Measurements from ENCODE around the gene TTC23.

TTC23 gene

DNA sequence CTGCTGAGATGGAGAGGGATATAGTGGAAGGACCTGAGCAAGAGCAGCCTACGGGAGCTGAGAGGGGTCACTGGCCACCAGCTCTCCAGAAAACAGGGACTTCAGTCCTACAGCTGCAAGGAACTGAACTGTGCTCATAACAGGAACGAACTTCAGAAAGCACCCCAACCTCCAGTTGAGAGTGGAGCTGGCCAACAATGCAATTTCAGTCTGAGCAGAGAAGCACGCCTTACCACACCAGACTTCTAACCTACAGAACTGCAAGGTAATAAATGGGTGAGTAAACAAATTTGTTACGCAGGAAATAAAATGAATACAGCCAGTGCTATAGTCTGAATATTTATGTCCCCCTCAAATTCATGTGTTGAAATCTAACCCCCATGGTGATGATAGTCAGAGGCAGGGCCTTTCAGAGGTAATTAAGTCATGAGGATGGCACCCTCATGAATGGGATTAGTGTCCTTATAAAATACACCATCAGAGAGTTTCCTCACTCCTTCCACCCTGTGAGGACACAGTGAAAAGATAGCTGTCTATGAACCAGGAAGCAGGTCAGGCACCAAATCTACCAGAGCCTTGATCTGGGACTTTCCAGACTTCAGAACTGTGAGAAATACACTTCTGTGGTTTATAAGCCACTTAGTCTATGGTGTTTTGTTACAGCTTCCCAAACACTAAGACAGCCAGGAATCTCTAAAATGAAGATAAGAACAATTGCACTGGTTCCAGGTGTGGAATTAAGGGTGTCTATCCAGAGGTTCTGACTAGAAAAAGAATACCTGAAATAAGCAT lies 85.9 kb downstream of the TTC23 start:
- DNase-seq: no peak

DNA sequence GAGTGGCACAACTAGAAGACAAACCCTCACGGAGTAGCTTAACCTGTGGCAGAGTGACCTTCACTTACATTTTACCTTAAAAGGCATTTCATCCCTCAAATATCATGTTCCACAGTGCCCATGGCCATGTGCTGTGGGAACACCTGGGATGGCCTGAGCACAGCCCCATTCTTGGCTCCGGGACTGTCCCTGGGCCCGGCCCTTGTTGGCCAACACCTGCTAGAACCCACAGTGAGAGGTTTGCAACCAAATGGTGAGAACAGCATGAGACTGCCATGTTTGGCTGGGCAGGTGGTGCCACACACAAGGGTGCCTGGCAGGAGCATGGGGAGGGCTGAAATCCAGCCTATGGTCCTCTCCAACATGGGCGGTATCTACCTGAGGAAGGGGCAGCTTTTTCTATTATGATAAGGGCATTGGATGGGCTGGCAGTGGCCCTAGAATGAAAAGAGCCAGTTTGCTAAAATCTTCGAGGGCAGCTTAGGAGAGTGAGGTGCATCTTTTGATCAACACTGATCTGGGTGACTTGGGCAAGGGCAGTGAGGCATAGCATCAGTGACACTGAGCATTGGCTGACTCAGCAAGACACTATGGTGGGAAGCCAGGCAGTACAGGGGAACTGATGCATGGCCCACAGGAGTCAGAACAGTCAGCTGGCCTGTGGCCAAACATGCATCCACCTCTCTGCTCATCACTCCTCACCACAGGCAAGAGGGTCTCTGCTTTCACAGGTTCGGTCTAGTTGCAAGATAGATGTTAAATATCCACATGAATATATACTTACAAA lies 90.6 kb downstream of the TTC23 start:
- DNase-seq: no peak

DNA sequence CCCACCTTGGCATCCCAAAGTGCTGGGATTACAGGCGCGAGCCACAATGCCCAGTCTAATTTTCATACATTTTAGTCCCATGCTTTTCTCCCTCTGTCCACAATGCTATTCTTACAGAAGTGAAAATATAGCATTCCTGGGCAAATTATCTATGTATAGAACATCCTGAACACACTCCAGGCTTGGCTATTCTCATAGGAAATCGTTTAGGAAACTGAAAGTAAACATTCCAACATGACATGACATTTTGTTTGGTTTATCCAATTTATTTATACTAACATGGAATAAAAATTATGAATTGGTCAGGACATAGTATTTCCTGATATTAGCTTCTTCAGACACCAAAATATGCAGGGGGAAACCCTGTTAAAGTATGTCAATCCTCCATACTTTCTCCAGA lies 91.9 kb downstream of the TTC23 start:
- DNase-seq: no peak

DNA sequence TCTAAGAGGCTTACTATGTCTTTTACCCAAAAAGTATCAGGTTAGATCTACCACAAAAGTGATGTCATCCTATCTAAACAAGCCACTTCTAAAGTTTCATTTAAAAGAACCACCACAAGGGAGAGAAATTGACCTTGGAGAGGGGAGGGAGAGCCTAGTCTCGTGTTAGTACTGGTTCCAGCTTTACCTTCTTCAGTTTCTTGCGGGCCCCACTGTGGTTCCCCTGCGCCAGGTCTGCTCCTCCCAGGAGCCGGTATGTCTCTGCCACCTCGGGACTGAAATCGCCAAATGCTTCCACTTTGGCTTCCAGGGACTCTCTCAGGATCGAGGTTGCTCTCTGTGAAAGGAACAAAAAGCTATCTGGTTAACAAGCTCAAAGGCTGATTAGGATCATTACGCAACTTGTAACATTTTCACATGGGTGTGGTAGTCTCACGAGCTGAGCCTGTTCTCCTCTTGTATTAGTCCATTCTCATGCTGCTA lies 93.4 kb downstream of the TTC23 start:
- no peak for DNase-seq

DNA sequence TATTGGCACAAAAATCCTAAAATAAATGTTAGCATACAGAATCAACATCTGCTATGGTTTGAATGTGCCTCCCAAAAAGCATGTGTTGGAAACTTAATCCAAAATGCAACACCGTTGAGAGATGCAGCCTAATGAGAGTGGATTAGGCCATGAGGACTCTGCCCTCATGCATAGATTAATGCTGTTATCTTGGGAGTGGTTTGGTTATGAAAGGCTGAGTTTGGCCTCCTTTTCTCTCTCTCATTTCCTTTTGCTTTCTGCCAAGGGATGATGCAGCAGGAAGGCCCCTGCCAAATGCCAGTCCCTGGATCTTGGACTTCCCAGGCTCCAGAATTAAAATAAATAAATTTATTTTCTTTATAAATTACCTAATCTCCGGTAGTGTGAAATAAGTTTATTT lies 95.1 kb downstream of the TTC23 start:
- DNase-seq: no peak

DNA sequence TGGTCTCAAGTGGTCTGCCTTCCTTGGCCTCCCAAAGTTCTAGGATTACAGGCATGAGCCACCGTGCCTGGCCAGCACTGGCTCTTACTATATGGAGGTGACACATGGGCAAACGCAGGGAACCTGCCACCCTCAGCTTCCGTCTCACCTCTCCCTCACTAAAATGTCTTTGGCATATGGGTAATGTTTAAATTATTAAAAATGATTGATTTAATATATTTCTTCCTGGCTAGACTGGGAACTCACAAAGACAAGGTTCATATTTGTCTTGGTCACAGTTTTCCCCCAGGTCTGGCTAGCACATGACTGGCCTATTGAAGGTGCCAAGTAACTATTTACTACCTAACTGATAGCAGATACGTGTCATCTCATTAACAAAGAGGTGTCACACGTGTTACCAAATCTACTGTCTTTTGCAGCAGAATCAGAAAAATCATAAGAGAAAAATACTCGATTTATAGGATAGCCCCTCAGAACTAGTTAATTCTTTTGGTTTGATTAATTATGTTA lies 96.3 kb downstream of the TTC23 start:
- no peak for DNase-seq

DNA sequence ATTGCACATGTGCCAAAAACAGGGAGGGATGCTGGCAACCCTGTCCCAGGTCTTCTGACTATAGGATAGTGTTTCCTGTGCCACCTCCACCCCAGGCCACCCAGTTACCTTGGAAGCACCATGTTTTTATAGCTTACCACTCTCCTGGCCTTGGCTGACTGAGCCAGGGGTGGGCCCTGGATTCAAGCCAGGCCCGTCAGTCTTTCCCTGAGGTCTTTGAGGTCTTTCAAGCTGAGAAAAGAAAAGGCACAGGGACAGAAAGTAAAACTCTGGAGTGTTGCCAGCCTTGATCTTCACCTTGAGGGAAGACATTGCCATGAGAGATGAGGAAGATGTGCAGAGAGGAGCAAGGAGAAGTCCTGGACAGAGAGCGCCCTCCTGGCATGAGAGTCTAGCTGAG lies 98.2 kb downstream of the TTC23 start:
- DNase-seq: no peak

DNA sequence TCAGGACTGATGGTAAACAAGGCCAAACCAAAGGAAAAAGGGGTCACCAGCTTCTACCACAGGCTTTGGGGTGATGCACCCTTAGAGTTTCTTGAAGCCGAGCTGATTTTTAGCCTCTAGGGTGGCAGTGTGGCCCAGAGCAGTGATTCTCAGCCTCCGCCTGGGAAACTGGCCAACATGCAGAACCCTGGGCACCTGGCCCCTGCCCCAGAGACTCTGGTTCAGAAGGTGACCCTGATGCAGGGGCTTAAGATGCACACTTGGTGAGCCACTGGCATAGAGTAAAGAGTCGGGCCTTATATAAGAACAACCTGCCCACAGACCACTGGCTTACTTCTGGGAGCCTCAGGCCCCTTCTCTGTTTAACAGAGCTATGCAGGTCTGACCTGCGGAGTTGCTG lies 100.0 kb downstream of the TTC23 start:
- no peak for DNase-seq

DNA sequence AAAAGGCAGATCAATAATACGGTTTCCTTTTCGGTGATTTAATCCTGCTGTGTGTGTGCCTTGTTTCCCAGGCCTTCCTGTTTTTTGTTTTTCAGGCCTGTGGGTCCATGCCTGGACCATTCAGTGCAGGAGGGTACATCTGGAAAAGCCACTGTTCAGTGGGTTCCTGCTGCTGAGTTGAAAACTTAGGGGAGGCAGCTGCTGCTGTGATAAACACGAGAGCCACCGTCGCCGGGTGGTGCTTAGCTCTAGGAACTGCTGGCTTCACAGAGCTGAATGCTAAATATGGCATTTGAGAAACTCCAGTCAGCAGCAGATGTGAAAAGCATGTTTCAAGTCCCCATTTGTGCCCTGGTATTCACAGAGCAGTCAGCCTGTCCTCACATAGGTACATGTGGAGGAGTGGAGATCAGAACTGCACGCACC lies 100.5 kb downstream of the TTC23 start:
- DNase-seq: no peak

DNA sequence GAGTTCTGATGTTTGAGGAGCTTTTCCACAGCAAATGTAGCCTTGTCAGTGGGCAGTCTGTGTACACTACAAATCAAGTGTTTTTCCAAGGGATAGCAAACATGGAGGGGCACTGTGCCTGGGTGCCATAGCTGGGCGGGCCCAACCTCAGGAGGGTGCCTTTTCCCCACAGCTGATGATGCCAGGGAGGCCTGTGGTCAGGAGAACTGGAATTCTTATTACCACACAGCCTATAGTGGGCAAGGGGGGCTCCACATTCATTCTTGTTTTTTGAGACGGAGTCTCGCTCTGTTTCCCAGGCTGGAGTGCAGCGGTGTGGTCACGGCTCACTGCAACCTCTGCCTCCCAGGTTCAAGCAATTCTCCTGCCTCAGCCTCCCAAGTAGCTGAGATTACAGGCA lies 102.7 kb downstream of the TTC23 start:
- no peak for DNase-seq

DNA sequence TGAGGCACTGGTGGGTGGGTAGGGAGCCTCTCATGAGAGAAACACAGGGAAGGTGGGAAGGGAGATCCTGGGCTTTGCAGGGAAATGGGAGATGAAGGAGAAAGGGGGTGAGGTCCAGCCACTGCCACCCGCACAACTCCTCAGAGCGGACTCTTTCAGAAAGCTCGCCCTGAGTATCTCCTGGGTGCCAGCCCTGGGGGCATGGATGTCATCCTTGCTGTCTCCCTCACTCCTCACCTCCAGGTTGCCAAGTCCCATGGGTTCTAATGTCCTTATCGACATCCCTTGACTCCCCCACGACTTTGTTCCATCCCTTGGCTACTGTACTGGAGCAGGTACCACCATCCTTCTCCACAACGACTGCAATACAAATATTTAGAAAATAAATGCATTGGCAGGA lies 103.6 kb downstream of the TTC23 start:
- DNase-seq: no peak

DNA sequence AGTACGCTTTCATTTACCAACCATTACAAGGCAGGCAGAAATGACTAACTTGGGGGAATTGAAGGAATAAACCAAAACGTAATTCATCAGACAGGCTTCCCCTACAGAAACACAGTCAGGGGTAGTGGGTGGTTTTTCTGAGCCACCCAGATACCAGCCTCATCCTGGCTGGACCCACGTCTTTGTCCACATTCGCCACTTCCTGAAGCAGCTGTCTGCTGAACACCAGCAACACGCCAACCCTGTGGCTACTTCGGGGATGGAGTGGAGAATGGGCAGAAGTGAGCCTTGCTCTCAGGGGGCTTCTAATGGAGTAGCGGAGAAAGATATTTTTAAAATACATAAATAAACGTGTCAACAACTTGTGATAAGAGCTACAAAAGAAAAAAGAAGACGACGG lies 104.4 kb downstream of the TTC23 start:
- no peak for DNase-seq

DNA sequence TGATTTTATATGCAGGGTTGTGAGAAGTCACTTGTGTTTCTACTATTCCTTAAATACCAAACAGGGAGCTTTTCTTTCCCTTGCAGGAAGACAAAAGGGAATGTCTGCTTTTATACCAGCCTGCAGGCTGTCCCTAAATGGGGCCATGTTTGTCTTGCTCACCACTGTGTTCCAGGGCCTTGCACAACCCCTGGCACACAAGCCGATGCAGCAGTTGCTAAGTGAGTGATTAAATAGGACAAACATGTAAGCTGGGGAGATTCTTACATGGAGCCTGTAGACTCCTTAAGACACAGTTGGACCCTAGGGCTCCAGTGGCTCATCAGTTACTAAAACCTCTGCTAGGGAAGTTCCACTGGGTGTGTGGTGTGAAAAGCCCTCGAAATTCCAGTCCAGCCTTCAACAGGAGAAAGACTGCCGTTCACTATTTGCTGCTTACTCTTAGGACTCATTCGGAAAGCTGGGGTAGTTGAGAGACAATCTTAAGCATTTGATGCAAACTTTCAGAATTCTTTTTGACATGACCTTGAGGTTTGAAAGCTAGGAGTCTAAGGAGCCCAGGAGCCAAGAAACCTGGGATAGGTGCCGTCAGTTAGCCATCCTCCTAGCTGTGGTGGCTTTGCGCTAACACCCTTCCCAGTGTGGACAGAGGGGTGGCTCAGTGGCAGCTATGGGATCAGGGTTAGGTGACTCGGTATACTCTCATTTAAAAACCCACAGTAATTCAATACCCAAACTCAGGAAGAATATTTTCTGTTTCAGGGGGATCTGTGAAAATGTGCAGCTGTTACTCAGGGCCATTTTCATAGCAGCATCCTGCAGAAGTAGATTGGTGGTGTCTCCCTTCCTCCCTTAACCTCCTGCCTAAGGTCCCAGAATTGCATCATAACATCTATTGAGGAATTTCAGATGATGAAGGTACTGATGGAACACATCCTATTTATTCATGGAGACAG lies 105.4 kb downstream of the TTC23 start:
- no peak for DNase-seq

DNA sequence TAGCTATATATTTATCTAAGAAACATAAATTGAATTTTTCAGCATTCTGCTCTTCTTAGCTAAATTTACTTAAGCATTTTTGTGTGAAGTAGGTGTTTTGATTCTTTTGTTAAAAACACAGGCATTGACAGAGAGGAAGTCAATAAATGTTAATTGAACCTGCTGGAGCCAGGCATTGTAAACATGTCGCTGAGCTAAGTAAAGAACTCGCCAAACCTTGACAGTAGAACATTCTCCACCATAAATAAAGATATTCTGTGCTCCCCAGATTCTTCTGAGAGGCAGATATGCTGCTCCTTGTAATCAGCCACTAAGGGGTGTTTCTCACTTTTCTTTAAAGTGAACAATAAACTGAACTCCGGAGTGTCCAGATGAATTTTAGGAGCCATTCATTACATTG lies 106.1 kb downstream of the TTC23 start:
- no peak for DNase-seq

DNA sequence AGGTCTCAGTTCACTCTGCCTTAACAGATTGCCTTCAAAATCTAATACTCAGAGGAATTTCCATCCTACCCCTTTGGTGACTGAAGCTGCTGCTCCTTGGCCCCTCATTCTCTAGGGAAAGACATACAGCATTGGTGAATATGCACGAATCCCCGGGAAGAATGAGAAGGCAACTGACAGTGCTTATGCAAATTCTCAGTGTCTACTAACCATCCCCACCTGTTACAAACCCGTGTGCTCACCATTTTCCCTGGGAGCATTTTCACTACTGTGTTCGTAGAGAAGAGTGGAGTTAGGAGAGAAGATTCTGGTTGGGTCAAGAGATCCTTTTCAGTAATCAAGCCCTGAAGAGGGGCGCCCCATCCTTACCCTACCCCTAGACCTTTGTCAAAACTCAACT lies 106.8 kb downstream of the TTC23 start:
- DNase-seq: no peak

DNA sequence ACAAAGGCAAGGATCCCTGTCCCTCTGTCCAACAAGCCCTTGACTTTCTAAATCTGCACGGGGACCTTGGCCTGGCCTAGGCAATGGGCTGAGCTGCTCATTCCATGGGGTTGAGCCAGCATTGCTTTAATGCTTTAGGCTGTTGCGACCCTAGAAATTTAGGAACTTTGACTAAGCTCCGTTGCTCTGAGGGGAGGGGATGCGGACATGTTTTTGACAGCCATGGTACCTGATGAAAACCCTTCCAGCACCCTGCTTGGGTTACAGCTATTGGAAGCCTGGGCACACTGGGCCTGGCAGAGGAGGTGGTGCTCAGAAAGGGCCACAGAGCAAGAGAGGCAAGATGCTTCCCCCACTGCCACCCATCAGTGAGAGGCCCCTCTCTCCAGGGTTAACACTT lies 107.4 kb downstream of the TTC23 start:
- no peak for DNase-seq

DNA sequence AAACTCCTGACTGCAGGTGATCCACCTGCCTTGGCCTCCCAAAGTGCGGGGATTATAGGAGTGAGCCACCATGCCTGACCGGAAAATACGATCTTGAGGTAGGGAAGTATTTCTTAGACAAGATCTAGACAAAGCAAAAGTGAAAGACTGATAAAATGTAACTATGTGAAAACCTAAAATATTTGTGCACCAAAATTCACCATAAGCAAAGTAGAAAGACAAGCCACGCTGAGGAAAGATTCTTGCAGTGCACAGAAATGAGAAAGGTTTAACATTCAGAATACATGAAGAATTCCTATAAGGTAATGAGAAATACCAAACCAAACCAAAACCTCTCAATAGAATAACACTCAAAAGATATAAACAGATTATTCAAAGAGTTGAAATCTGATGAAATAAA lies 108.8 kb downstream of the TTC23 start:
- DNase-seq: no peak

DNA sequence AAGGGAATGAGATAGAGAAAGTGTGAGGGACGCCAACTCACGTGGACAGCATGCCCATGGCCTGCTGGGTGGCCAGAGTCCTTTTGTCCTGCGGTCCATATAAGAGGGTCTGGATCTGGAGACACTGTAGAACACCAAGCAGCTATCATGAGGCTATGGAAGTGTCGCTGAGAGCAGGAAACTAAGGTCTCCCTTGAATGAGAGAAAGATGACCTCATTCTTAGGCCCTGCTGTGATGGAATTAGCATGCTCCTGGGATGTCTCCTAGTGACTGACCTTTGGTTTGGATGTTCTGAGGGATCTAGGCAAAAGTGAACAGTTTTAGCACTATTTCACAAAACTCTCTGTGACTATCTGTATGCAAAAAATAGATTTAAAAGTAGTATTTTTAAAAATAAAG lies 110.1 kb downstream of the TTC23 start:
- DNase-seq: no peak

DNA sequence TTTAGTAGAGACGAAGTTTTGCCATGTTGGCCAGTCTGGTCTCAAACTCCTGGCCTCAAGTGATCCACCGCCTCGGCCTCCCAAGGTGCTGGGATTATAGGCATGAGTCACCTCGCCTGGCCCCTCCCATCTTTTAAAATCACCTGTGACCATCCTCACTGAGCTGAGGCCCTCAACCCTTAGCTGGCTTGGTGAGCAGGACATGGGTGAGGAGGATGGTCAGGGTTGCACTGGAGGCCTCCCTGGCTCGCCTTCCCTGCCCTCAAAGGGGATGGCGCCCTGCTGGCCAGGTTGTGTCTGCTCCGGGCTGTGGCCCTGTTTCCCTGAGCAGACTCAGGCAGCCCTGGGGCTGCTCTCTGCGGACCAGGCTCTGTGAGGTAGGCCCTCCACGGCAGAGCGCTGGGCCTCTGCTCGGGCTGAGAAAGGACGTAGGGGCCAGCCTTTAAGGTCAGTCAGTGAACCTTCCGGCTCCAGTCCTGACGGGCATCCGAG lies 110.8 kb downstream of the TTC23 start:
- DNase-seq: no peak

DNA sequence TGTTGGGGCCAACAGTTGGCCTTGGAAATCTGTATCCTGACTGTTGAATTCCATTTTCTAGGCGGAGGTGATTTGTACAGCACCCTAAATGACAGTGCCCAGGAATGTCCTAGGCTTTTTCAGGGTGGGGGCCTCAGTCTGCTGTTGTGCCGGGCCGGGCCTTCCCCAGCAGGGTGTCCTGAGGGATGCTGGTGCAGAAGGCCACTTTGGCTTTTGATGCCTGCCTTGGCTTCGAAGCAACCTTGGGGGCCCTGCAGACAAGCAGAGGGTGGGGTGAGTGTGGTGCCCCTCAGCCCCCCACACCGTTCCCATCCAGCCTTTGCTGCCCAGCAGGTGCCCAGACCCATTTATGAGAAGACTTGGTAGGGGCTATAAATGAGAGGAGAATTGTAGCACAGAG lies 111.5 kb downstream of the TTC23 start:
- DNase-seq: no peak

DNA sequence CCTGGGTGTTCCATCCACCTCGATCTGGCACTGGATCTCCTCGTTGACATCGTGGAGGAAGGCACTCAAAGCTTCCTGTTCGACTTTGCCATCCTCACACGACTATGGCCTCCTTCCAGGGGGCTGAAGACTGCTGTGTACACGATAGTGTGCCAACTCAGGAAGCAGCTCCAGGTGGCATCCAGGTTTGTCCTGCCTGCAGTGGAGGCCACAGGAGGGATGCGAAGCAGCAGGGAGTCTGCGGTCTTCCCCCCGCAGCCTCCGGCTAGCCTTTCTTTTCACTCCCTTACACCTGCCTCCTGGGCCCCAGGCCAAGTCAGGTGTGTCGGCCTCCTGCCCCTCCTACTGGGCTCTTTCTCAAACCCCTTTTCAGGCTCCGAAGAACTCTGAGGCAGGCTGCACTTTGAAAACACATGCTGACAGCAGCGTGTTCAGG lies 112.3 kb downstream of the TTC23 start:
- DNase-seq: no peak

DNA sequence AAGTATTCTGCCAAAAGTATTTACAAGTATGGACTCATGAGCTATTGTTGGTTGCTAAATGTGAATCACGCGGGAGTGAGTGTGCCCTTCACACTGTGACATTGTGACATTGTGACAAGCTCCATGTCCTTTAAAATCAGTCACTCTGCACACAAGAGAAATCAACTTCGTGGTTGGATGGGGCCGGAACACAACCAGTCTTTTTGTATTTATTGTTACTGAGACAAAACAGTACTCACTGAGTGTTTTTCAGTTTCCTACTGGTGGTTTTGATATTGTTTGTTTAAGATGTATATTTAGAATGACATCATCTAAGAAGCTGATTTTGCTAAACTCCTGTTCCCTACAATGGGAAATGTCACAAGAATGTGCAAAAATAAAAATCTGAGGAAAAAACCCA lies 114.2 kb downstream of the TTC23 start:
- no peak for DNase-seq

DNA sequence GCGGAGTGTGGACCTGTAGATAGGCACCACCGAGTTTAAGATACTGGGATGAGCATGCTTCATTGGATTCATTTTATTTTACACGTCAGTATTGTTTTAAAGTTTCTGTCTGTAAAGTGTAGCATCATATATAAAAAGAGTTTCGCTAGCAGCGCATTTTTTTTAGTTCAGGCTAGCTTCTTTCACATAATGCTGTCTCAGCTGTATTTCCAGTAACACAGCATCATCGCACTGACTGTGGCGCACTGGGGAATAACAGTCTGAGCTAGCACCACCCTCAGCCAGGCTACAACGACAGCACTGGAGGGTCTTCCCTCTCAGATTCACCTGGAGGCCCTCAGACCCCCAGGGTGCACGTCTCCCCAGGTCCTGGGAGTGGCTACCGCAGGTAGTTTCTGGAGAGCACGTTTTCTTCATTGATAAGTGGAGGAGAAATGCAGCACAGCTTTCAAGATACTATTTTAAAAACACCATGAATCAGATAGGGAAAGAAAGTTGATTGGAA lies 115.0 kb downstream of the TTC23 start:
- no peak for DNase-seq
